HG03097 (cell line): ENCODE data around the gene CYS1.

Source experiments
- ATAC-seq: cut with Tn5 transposase; IDR thresholded peaks from one replicate; pipeline ENCODE4 v1.9.1; 2021; ENCODE audit not compliant: unreplicated experiment, low FRiP score

CYS1 gene

GRCh38 chr2:10052216-10052615 lies 28.0 kb downstream of the CYS1 start:
- no peak for ATAC-seq

GRCh38 chr2:10048501-10049171 lies 31.6 kb downstream of the CYS1 start:
- ATAC-seq, result no peak

GRCh38 chr2:10047616-10048500 lies 32.4 kb downstream of the CYS1 start:
- no peak for ATAC-seq

DNA sequence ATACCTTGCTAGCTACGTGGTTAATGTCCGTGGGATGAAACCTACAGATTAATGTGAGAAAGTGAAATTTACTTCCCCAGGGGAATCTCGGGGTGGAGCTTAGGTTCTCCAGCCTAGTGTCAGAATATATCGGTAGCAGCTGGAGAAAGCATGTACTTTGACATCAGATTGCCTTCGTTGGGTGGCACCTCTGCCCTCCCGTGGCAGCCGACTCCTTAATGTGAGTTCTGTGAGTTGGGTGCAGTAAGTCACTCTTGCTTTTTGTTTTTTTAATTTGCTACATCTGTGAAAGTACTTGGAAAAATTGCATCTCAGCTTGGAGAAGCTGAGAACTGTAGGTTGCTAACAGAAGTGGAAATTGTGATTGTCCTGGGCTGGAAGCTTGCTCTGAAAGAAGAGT lies 33.3 kb downstream of the CYS1 start:
- no peak for ATAC-seq

GRCh38 chr2:10045561-10046355 lies 34.5 kb downstream of the CYS1 start:
- no peak for ATAC-seq

- ATAC-seq, result peak; percentile 37
These were observed 36.2 kb downstream of the CYS1 start for GRCh38 chr2:10043906-10044601.

GRCh38 chr2:10043256-10043905 lies 36.8 kb downstream of the CYS1 start, which contains the start of gene KLF11:
Gene KLF11, plus strand, starts transcription at chr2:10043550. Its CDS starts 167 bp downstream, at chr2:10043717.
- peak; percentile 68 for ATAC-seq

DNA sequence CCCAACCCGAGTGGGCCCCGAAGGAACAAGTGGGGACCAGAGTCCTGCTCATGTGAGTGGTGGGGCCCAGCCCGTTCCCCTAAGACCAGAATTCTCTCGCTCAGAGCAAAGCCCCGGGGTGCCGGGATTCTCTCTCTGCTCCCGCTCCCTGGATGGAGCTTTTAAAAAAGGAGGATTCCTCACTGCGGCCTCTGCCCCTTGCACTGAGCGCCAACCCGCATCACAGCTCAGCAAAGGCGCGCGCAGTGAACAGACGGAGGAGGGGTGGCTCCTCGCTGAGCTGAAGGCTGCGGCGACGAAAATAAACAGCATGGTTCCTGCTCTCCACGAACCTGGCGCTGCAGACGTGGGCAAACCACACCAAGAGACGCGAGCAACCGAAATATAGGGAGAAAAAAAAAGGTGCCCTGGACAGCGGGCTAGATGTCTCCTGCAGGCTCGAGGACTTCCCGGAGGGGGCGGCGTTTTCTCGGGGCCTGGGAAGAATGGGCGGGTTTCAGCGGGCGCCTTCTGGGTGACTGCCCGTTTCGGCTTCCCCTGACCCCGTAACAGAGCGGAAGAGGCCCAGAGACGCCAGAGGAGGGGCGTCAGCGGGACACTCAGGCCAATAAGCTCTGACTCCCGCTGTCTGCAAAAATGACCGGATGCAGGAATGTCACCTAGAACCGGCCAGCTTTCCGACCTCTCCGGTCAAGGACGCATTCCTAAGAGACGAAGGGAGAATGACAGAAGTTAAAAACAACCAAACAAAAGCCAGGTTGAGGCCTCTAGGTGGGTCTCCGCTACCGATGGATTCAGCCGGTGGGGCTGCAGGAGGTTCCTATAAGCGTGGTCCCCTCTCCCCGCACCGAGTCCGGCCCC lies 37.7 kb downstream of the CYS1 start:
- ATAC-seq, result no peak

DNA sequence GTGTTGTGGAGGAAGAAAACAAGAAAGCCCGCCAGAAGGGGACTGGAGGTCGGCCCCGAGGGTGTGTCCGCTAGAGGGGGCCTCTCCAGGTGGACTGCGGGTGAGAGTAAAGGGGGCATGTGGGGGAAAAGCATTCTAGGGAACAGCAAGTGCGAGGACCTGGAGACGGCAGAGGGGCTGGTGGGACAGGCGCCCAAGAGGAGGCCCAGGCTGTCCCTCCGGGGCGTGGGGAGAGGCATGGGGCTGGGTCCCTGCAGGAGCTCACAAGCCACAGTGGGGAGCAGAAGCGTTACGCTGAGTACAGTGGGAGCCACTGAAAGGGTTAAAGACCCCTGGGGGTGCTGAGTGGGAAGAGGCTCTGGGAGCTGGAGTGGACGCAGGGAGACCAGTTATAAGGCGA lies 38.5 kb downstream of the CYS1 start:
- ATAC-seq, result no peak

DNA sequence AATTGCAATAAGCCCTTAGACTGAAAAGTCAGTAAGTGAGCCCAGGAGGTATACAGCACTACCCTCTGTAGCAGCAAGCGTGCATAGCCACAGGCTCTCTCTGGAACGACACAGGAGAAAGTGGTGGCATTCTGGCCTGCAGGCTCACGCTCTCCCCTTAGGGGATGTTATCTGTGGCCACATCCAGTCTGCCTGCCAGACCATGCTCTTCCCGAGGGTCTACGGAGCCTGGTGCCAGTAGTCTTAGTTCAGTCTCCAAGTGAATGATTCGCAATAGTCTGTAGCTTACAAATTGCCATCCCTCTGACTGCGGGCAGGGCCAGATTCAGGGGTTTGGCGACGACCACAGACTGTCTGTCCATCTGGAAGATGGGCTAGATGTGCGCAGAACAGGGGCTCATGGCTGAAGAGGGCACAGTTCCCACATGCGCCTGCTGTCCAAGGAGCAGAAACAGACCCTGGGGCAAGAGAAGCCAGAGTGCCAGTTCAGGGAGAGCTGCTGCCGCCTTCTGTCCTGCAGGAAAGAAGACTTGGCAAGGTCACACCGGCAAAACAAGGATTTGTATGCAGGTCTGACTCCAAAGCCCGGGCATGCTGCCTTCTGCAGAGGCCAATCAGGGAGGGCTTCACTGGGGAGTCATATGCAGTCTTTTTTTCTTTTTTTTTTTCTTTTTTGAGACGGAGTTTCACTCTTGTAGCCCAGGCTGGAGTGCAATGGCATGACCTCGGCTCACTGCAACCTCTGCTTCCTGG lies 40.4 kb downstream of the CYS1 start:
- no peak for ATAC-seq

DNA sequence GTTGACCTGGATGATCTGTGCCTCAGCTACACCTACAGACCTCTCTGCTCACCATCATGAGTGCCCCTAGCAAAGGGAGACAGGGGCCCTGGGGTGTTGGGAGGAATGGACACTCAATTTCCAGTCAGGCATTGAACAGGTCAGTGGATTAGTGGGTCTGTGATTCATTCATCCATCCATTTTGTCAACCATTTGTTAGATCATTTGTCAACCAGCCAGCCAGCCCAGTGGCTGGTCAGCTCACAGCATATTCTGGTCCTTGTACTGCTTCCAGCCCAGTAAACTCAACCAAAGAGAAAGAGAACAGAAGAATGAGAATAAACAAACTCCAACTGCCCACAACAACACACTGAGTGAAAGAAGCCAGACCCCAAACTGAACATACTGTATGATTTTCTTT lies 41.5 kb downstream of the CYS1 start:
- ATAC-seq, result no peak

DNA sequence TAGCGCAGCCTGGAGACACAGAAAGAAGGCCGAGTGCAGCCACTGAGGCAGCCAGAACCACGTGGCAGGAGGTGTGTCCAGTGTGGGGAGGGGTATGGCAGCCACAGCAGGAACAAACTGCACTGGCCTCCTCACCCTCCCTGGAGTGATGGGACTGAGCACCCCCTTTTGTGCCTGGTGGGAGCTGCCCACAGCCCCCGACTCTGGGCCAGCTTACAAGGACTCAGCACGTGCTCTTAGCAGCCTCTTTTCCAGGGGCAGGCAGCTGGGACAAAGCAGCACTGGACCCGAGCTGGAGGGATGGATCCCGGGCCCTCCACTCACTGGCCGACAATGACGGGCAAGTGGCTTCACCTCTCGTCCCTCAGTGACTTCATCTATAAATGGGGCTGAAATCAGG lies 42.1 kb downstream of the CYS1 start:
- no peak for ATAC-seq

DNA sequence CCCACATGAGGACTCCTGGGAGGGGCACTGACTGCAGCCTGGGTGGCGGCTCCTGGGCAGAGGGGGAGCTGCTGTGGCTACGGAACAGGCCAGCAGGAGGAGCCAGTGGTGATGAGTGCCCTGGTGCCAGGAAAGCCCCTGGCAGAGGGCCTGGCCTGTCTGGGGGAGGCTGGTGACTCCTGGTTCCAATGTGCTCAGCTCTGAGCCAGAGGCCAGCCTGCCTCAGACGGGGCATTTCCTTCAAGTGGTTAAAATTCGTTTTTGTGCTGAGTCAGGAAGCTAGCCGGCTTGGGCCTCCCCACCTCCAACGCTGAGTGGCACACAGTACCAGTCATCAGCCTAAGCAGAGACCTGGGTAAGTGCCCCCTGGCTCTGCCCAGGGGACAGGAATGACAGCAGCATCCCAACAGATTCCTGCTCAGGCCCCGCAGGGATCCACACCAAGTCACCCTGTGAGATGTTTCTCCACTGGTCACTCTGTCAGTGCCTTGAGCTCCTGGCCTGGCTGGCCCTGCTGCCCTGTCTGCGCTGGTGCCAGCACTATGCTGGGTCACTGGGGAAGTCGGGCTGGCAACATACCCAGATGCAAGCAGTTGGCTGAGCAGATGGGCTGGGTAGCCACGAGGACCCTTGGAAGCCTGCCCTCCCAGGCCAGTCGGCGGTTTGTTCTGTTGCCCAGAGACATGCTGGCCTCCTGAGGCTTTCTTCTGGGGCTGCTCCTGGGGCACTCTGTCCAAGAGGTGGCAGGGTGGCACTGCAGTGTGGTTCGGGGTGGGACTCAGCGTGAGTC lies 43.9 kb downstream of the CYS1 start:
- ATAC-seq, result peak; percentile 46

DNA sequence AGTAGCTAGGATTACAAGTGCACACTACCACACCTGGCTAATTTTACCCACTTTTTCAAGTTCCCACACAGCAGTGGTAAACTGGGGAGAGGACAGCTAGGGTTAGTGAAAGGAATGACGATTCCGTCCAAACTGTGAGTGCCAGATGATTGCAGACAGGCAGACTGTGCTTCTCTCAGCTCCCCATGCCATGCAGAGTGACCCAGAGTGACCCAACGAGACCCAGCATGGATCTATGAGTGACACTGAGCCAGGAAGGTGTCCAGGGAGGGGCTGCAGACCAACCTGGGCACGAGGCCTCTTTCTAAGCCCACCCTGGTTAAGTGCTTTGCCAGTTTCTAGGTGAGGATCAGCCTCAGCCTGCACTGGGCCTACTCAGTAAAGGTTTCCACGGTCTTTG lies 44.6 kb downstream of the CYS1 start:
- ATAC-seq, result no peak

DNA sequence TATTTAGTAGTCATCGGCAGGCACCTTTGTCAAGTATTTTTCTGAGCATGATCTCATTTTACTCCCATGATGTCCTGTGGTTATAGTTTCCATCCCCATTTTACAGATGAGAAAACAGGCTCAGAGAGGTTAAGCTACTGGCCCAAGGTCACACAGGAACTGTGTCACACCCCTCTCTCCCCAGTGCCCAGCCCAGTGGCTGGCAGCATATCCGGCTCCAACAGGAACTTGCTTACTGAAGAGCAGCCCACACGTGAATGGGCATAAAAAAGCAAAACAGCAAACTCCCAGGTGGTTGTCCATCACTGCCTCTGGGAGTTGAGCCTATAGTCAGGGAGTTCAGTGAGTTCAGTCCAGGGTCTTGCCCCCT lies 45.2 kb downstream of the CYS1 start:
- ATAC-seq, result no peak

- ATAC-seq, result no peak
These were observed 45.7 kb downstream of the CYS1 start for GRCh38 chr2:10034333-10035052.
